Stimulated activated CD8-positive, alpha-beta memory T cell treated with anti-CD3 and anti-CD28 coated beads, Interleukin-4, amount 100 ng/mL, for 24 hours (primary cell): ENCODE results near the gene OR51M1.

Experiments used
- DNase-seq: peaks from one replicate; pipeline ENCODE4 v3.0.0-alpha.2; 2020; ENCODE audit warnings: low read depth

OR51M1 gene

GRCh38 chr11:5390210-5390609 is 6.6 kb downstream of the OR51M1 start:
- DNase-seq, result no peak

DNA sequence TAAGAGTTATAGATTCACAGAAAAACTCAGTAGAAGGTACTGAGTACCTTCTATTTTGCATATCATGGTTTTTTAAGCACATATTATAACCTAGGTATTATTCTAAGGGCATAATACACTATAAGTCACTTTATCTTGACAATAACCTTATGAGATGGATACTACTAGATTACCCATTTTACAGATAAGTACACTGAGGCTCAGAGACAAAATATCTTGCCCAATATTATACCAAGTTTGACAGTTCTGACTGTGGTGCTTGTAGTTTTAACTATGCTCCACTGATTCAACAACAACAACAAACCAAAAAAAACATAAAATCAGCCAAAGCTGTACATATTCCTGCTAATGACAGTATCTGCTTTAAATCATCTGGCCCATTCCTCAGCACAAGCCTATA is 10.5 kb downstream of the OR51M1 start:
- DNase-seq, result no peak

GRCh38 chr11:5398936-5399335 is 15.3 kb downstream of the OR51M1 start:
- DNase-seq, result no peak

DNA sequence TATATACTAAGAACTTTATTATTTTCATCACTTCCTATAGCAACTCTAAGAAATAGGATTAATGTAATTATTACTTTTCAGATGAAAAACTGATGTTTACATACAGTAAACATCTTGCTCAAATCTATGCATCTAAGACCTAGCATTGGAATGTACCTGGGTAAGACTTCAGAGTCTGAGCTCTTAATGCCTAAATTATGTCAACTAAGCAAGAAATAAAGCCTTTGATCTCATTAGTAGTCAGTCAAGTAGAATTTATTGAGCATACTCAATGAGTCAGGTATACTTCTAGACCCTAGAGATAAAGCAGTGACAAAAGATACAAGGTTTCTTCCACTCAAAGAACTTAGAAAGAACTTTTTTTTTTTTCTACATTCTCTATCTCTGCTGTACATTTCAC is 21.6 kb downstream of the OR51M1 start:
- no peak for DNase-seq

DNA sequence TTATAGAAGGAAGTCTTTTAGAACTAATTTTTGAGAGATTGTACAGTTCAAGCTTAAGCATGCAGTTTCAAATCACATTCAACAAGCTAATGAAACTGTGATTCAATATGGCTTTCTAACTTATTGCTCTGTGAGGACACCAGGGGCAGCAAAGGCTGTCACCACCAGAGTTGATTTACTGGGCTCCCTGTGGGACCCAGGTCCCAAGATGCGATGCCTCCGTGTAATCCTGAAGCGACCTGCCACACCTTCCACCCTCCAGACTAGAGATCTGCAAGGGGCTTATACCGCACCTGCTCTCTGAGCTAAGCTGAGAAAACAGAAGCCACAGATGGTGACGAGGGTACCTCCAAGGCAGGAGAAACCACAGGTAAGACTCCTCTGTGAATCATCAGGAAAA is 37.4 kb downstream of the OR51M1 start:
- no peak for DNase-seq

GRCh38 chr11:5421811-5422210 is 38.2 kb downstream of the OR51M1 start, which contains the start of gene OR51Q1:
Gene OR51Q1 (plus strand): TSS chr11:5422111. CDS start chr11:5422201, 90 bp downstream.
- DNase-seq, result no peak

GRCh38 chr11:5423131-5423530 is 39.5 kb downstream of the OR51M1 start:
- no peak for DNase-seq

GRCh38 chr11:5441414-5441813 is 57.8 kb downstream of the OR51M1 start, which contains the start of gene OR51I1:
Gene OR51I1 (minus strand): TSS chr11:5441514. CDS start chr11:5441514, 0 bp downstream.
- no peak for DNase-seq
